NT2/D1 (cell line): ENCODE measurements around the gene FUT3.

Source experiments
- SUZ12 ChIP-seq: IDR thresholded peaks from 2 replicates; pipeline ENCODE4 v1.6.1; 2011; ENCODE audit not compliant: insufficient read length, insufficient read depth; ENCODE audit errors: extremely low read depth
- YY1 ChIP-seq: IDR thresholded peaks from 2 replicates; pipeline ENCODE4 v1.6.1; 2011; ENCODE audit not compliant: insufficient read length, insufficient read depth
- ZNF274 ChIP-seq: IDR thresholded peaks from 2 replicates; pipeline ENCODE4 v1.6.1; 2011; ENCODE audit warnings: mild to moderate bottlenecking, low read depth, low read length

GRCh38 chr19:5824751-5825150, 26.5 kb downstream of the FUT3 start:
- TF ChIP-seq ZNF274, result no peak
- TF ChIP-seq YY1, result no peak
- TF ChIP-seq SUZ12, result no peak
